Activated CD8-positive, alpha-beta memory T cell treated with anti-CD3 and anti-CD28 coated beads, Interleukin-2, amount 50 U/mL, for 24 hours (primary cell): ENCODE results near the gene PHACTR3.
"Not testable (repeated sequence)": the region's sequence is repeated elsewhere in the genome, so short reads cannot be mapped to it uniquely, and the experiment has no call there.

Experiments used
- DNase-seq: peaks from one replicate; pipeline ENCODE4 v3.0.0-alpha.2; 2020; ENCODE audit errors: extremely low read depth

PHACTR3 gene

DNA sequence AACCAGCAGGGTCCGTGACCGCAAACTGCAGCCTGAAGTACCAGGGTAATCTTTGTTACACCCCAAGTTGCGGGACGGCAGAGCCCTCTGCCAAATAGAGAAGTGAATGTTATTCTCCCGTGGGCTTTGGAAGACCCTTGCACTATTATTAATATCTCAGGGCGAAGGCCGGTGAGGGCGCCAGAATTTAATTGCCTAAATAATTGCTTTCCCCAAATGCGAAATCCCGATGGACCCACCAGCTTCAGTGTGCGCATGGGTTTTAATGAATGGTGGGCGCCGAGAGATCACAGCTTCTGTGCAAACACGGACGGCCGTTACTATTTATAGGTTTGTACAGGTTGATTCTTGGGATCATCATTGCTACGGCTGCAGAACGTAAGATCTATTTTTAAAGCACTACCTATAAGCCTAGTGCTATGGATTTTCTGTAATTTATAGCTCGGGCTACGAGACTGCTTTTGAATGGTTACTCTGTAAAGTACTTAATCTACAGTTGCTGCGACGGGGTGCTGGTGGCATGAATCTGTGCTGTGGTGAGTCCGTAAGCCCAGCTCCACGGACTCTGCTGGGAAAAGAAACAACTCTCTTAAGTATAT is 15.2 kb upstream of the PHACTR3 start:
- DNase-seq = no peak

DNA sequence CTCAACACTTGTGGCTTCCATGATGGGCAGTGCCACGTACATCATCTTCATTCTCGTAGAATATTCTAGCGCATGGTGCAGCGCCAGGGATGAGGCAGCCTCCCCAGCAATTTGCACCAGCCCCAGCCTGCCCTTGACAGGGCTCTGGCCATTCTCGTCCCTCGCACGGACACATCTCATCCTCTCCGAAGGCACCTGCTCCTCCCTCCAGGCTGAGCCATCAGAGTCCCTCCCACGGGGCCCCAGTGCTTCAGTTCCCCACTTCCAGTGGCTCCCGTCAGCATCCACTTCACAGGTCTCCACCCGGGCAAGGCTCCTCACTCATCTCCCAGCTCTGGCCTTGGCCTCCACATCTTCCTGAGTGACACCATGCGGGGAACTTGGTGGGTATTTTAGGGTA is 13.3 kb upstream of the PHACTR3 start:
- no peak for DNase-seq

DNA sequence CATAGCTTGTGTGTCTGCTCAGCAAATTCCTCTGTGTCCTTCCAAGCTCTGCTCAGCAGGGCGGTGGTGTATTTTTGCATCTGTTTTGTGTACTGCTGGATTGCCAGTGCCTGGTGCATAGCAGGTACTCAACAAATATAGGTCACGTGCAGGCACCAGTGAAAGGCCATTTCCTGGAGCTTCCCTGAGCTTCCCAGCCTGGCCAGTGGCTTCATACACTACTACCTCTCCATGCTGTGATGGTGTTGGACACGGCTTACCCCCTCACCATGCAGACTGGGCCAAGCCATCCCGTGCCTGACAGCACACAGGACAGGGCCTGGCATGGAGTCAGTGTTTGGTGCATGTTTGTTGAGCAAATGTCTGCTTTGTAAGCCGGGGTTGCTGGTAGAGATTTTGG is 7.7 kb upstream of the PHACTR3 start:
- no peak for DNase-seq

DNA sequence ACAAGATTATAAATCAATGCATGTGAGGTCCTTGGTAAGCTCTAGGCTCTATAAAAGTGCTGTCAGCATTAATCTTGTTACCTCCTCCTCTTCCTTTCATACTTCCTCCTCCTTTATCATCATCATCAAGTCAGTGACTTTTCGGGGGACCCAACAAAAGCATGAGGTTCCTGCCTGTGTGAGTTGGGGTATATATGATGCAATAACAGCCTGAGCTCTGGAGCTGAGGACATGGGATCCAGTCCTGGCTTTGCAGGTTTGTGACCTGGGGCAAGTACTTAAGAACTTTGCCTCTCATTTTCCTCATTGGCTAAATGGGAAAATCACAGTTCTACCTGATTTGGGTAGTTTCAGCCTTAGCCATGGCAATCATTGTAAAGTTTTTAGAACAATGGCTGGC is 7.1 kb upstream of the PHACTR3 start:
- DNase-seq = no peak

DNA sequence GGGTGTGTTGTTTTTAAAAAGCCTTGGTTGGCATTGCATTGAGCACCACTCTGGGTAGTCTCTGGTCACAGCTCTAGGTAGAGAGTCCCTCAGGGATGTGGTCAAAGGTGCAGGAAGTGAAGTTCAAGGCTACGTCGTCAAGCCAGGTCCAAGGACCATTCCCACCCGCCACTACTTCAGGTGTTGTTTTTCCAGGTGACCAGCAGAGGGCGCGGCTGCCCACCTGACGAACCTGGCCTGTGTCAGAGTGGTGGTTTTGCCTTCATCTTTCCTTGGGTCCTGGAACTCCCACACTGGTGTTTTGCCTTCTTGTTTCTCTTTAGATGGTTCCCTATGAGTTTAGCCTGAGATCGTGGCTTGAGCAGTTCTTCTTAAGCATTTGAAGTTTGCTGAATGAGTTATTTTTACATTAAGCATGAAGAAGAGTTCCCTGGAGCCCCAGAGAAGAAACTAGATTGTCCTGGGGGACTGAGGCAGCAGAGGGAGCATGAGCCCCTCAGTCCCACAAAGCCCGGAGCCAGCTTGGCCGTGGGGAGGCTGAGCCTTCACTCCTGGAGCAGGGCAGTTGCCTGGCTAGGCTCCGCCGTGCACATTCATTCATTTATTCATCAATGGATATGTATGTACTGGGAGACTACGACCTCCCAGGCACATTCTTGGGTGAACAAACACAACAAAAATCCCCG is 5.6 kb upstream of the PHACTR3 start:
- DNase-seq = no peak

DNA sequence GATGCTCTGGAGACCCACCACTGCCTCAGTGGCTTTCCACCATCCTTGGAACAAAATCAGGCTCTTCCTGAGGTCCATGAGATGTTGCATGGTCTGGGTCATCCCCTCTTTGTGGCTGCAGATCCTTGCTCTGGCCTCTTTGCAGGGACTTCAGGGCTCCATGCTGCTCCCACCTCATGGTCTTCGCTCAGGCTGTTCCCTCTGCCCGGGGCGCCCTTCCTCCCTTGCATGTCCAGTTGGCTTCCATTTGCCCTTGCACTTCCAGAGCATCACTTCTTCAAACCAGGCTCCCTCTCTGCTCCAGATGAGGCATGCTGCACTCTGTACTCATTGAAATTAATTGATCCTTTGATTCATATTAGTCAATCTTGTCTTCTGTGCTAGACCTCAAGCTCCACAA is 4.4 kb upstream of the PHACTR3 start:
- no peak for DNase-seq

DNA sequence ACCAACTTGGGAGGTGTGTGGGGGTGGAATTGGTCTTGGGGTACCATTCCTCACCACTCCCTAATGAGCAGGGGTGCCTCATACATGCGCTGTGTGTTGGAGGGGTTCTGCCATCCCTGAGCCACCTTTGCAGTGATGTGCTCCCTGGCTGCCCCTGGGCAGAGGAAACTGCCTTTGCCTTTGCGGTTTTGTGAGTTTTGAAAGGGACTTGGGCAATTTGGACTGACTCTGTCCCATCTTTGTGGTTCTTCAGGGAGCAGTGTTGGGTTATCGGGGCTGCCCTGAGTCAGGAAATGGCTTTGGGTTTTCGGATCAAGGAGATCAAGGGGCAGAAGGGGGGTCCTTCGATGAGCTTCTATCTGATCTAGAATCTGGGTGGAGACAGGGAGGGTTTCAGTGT is 3.9 kb upstream of the PHACTR3 start:
- no peak for DNase-seq

DNA sequence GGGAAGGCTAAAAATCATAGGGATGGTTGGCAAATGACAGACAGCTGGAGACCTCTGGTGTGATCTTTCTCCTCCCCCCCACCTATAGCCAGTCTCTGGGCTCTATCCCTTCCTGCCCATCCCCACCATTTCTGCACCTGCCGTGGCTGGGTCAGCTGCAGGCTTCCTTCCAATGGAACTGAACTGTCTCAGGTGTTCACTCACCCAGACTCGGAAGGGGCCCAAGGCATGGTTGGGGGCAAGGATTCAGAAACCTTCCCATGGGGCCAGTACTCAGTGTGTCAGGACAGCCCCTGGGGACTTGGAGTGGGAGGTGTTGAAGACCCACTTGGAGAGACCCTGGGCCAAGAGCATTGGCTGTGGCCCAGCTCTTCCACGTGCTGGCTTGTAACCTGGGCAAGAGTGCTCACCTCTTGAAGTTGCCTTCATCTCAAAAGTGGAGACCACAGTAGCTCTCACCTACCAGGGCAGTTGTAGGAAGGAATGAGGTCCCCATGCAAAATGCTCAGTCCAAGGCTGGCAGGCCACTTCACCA is 1.7 kb upstream of the PHACTR3 start:
- no peak for DNase-seq

DNA sequence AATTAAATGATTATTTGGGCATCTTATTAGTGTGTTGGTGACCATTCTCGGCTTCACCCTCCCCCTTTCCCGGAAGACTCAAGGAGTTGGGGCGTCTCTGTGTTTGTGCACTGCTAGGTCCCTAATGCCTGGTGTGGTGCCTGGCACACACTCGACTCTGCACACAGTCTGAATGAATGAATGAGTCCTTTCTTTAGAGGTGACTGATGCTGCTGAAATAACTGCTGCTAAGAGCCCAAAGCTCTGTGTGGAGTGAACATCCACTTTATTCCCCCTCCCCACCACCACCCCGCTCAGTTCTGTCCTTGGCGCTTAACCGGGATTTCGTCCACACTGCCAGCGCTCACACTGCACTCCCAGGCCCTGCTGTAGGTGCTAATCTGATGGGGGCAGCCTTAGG is 1.2 kb upstream of the PHACTR3 start:
- no peak for DNase-seq

DNA sequence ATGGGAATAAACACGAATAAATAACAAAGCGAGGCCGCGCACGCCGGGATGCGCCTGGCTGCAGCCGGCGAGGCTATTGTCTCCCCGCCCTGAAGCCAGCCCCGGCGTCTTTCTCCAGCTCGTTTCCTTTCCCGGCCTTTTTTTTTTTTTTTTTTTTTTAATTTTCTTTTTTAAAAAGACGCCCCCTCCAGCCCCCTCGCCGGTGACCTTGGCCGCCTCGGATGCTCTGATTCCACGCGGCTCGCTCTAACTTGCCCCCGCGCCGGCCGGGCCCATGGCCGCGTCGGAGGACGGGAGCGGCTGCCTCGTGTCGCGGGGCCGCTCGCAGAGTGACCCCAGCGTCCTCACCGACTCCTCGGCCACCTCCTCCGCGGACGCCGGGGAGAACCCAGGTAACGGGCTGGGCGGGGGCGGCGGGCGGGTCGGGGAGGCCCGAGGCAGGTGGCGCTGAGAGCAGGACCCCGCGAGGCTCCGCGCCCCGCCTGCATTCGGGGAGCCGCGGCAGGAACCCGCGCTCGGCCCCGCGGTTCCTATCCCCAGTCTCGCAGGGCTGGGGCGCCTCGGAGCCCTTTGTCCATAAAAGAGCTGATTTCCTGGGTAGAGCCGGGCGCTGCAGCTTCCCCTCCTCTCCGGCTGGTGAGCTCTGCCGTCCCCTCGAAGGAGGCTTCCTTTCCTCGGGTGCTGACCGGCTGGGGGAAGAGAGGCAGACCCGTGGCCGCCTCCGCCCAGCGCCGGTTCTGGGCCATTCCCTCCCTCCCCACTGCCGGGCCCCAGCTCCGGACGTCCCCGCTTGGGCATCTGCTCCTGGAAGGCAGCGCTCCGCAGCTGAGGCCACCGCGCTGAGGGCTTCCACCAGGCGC is 631 bp downstream of the PHACTR3 start:
- no peak for DNase-seq

DNA sequence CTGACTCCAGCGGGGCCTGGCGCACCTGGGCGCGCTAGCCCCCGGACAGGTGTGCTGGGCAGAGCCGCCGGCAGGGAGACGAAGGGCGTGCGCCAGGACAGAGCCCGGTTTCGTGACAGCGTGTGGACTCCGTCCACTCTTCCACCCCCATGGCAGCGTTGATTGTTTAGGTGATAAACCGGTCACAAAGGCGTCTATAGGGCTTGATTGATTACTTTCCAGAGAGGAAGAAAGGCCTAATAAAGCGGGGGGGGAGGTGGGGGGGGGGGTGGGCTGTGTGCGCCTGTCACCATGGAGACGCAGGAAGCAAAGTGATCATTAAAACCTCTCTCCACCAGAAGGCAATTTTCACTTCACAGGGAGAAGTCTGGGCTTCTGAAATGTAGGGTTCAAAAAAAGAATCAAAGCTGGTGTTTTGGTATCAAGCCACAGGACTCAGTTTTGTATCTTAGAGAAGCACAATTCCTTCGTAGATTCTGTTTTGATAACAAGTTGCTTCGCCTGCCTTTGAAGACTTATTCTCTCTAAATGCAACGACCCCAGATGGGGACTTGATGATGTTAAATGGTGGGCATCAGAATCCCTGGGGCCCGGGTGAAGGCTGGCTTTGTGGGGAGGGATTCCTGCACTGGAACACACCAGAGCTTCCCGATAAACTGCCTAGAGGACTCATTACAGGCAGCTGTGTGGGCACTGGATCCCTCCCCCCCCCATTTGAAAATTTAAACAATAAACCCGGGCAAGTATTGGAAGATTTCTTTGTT is 1.4 kb downstream of the PHACTR3 start:
- DNase-seq = no peak

DNA sequence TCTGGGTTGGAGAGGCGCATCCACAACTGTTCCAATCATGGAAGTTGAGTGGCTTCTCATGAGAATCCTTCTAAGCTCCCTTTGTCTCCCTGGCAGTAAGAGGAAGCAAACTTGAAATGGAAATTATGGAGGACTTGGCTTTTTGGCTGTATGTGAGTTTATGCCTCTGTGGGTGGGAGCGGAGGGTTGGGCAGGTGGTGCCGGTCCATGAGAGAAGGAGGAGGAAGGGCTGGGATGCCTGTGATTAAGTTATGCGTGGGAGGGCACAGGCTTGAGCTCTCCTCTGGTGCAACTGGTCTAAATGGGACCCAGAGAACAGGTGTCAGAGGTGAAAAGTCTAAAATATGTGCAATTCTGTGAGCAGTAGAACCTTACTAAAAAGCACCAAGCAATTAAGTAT is 2.2 kb downstream of the PHACTR3 start:
- DNase-seq = no peak

DNA sequence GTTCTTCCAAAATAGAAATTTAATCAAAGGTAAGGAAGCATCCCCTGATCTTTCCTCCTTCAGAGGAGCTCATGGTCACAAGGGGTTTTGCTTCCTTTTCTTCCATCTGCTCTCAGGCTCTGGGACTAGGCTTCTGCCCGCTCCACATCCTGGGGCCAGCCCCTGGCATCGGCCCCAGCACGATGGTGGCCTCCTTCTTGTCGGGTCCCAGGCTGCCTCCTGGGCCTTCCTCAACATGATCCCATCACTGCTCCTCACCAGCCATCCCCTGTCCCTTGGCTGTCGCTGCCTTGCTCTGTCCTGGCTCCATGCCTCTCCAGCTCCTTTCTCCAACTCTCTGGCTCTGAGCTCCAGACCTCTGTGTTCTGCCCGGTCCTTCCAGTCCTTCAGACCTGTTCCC is 4.1 kb downstream of the PHACTR3 start:
- no peak for DNase-seq

DNA sequence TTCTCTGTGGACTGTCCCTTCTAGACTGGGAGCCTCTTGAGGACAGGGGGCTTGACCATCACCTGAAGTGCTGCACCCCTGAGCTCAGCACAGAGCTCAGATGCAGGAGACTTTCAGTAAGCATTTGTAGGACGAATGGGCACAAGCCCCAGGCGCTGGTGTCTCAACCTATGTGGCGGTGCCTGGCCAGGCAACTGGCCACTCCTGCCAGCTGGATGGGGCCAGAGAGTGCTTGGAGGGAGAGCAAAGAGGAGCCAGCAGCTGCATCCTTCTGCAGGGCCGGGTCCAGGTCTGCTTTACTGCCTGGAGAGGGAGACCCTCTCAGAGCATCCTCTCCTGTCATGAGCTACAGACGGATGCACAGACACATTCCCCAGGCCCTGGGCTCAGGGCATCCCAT is 4.5 kb downstream of the PHACTR3 start:
- no peak for DNase-seq

DNA sequence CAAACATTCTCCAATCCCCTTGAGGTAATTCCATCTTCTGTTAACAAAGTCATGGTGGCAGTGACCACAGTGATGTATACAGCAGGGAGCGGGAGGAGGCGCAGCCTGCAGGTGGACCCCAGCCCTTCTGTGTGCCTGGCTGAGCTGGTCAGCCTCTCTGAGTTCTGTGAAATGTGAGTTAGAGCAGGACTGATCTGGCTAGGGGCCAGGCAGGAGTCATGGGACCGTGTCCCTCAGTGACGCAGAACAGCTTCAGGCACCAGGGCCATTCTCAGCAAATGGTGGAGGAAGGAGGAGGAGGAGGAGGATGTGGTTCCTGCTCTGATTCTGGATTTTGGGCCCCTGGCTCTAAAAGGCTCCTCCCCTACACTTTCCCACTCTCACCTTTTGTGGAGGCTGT is 6.9 kb downstream of the PHACTR3 start:
- DNase-seq = no peak

DNA sequence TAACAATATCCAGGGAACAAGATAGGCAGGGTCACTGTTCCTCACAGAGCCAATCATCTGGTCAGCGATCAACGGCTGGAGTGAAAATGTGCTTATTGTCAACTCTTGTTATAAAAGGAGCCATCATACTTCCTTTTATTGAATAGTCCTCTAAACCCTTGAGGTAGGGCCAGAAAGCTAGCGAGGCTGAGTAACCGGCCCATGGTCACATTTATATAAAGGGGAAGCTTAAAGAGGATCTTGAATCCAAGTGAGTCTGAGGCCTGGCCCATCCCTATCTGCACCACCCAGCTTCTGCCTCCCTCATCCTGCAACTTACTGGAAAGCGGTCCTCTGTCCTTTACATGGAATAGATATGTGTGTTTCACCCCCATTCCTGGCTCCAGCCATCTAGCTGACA is 9.5 kb downstream of the PHACTR3 start:
- DNase-seq = no peak

DNA sequence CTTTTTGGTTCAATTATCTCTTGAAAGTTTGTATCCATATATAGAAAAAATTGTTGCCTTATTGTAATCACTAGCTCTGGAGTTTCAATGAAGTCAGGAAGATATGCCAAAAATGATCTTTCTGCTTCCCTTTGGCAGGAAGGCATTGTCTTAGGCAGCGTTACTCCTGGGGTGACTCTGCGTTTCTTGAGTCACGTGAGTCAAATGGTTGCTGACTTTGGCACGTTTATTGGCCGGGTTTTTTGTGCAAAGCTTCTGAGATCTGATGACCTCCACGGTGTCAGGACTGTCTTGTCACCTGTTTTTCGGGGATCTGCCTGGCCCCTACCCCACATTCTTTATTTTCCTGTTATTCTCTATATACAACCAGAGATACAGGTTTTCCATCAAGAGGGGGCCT is 10.4 kb downstream of the PHACTR3 start:
- no peak for DNase-seq

DNA sequence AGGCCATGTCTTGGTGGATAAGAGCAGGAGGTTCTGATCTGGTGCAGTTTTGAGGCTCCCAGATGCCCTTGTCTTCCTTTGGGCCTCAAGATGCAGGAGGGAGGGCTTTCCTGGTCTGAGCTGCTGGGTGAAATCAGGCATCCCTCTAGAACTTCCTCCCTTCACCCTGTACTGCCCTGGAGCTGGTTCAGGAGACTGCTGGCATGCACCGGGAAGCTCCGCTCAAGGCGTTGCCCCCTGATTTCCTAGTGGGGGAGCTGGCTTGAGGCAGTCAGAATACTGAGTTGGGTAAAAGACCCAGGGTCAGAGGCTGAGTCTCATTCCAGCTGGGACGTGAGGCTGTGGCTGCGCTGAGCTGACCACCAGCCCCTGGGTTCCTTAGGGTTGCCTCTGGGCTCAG is 12.0 kb downstream of the PHACTR3 start:
- DNase-seq = no peak

DNA sequence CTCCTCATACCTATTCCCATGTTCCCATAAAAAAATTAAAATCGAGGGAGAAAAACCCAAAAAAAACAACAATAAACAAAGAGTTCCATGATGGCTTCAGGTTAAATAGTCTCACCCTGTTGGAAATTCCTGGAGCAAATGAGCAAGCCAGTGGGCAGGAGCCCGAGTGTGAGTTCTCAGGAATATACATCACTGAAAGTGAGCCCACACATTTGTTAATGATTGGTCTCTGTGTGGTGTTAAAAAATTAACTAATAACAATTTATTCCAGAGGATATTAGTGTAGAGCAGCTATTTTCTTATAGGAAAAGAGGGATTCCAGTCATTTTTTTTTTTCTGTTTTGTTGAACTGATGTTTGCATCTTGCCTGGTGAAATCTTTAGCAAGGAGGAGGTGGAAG is 12.9 kb downstream of the PHACTR3 start:
- DNase-seq = no peak

DNA sequence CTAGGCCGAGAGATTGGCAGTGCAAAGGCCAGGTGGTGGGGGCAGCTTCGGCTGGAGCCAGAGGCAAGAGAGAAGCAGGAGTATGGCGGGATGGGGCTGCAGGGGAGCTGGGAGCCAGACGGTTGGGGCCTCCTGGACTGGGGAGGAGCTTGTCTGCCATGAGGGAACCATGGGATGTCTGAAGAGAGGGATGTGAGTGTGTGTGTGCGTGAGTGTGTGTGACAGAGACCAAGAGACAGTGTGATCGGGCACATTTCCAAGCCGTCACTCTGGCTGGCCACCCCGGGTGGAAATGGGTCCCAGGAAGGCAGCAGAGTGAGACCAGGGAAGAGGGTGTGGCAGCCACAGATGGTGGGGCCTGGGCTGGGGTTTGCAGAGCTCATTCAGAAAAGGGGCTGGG is 13.8 kb downstream of the PHACTR3 start:
- DNase-seq = no peak

DNA sequence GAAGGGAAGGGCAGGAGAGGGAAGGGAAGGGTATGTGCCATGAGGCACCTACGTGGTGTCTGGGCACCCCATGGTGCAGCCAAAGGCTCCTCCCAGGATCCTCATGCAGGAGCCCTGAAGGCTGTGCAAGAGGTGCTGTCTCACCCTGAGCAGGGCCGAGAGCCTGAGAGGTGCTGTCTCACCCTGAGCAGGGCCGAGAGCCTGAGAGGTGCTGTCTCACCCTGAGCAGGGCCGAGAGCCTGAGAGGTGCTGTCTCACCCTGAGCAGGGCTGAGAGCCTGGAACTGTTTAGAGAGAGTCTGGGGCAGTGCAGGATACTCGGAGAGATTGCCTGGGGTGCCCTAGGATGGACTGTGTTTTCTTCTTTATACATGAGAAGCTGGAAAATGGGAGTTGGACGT is 14.2 kb downstream of the PHACTR3 start:
- DNase-seq = not testable (repeated sequence)

DNA sequence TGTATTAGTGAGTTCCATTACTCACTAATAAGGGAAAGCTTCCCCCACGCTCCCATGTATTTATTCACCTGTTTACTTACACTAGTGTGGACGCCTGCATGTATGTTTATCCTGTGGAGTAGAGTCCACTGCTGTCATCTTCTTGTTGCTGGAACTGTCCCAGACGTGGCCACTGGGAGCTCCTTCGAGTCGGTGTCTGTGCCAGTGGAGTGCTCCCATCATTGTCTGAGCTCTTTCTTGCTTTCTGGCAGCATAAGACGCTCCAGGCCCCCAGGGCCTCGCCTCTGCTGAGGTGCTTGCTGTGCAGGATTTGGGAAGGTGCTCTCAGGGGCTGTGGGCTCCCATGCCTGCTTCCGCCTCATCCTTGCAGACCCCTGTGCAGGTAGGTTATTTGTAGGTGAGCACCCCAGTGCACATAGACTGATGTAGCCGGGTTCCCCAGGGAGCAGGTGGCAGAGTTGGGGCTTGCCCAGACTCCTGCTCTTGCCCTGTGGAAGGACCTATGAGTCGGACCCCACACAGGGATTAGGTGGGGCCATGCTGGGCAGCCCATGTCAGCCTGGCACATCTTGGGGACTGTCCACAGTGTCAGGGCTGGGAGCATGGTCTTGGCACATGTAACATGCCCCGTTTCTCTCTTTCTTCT is 16.6 kb downstream of the PHACTR3 start:
- no peak for DNase-seq
